ENCODE measurements around the gene SELENON. TPM values are rescaled to one million over a fixed set of nuclear protein-coding genes. Genes with fewer than 3 reads are reported as not detected.
A peak's percentile ranks its signal among the peaks of the same experiment; 100 is the strongest.

Gene SELENON
- polyA plus RNA-seq, 2 of the 4 experiments (the other 2 are of a cell fraction) = 16.6 to 41.1 TPM

- FAIRE-seq = no peak
- Histone ChIP-seq H3K4me2 (no peak overlapping the region), H3K27ac (no peak overlapping the region), H3K4me1 (peaks cover 36% of the 10 kb centered on the region), H3K9me3 (no peaks in the 10 kb centered on the region), H3K4me3 (no peak overlapping the region)
- ChIA-PET POLR2A (no interaction called here), CTCF (interaction anchor here (1.3 kb wide), 1 partner anchor 11 kb away, joined by 4 read pairs; the partner anchor contains the start of gene PAQR7)
- ATAC-seq = no peak
- WGBS (ENCODE audit: missing lambda C conversion rate) = 93% methylated on average over 3 of the region's 3 CpGs
- TF ChIP-seq HDAC2 (IDR thresholded peaks at IDR 0.05) = no peak
- TF ChIP-seq ESRRA (IDR thresholded peaks at IDR 0.05; ENCODE audit: borderline replicate concordance, low read length) = no peak
- no peak for TF ChIP-seq ELK1 (IDR thresholded peaks at IDR 0.05; ENCODE audit: low read depth, low read length)
- no peak for TF ChIP-seq EP300 (IDR thresholded peaks at IDR 0.05)
- TF ChIP-seq SMC3 (IDR thresholded peaks at IDR 0.05) = no peak
- no peak for TF ChIP-seq HOXB13 (CRISPR knock-in tag; IDR thresholded peaks at IDR 0.05; ENCODE audit: low read depth)
- TF ChIP-seq CHD4 (IDR thresholded peaks at IDR 0.05; ENCODE audit: borderline replicate concordance) = no peak
- TF ChIP-seq JUN (IDR thresholded peaks at IDR 0.05) = no peak
- no peak for TF ChIP-seq JUNB (IDR thresholded peaks at IDR 0.05)
- no peak for TF ChIP-seq FOSB (CRISPR knock-in tag; IDR thresholded peaks at IDR 0.05)
- TF ChIP-seq POLR2AphosphoS2 (conservative IDR thresholded peaks at IDR 0.05; ENCODE audit: low read length) = no peak
- DNase-seq (ENCODE audit: low read depth in 1 of 2, low spot score in 1 of 2) = no peak
Observed at GRCh38 chr1:25864434-25864833, 64.4 kb downstream of the SELENON start.

GRCh38 chr1:25866288-25866687 is 66.3 kb downstream of the SELENON start:
- FAIRE-seq = no peak
- ChIA-PET POLR2A (no interaction called here), CTCF (no interaction called here)
- no peak for ATAC-seq
- TF ChIP-seq, protein P1, sequence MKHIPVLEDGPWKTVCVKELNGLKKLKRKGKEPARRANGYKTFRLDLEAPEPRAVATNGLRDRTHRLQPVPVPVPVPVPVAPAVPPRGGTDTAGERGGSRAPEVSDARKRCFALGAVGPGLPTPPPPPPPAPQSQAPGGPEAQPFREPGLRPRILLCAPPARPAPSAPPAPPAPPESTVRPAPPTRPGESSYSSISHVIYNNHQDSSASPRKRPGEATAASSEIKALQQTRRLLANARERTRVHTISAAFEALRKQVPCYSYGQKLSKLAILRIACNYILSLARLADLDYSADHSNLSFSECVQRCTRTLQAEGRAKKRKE (CRISPR knock-in tag; IDR thresholded peaks at IDR 0.05; ENCODE audit: low read depth) = no peak
- TF ChIP-seq FOSL2 (IDR thresholded peaks at IDR 0.05) (no peak), FOSL2 (CRISPR knock-in tag; IDR thresholded peaks at IDR 0.05) (no peak), ZC3H11A (IDR thresholded peaks at IDR 0.05) (no peak), NFE2L2 (conservative IDR thresholded peaks at IDR 0.05; ENCODE audit: low read length) (no peak), POLR2A (IDR thresholded peaks at IDR 0.05; ENCODE audit: low read length) (no peak)
- WGBS (ENCODE audit: missing lambda C conversion rate) = 88% methylated on average over 1 of the region's 1 CpG
- H3K4me3 ChIP-seq = no peak overlapping the region
- no peak overlapping the region for H3K4me2 ChIP-seq
- no peaks in the 10 kb centered on the region for H3K9me3 ChIP-seq
- H3K27ac ChIP-seq = peak overlapping the region; percentile 36 to 56; a peak in 1 of 6 replicates
- no peak for DNase-seq (ENCODE audit: low read depth in 1 of 2, low spot score in 1 of 2)
- peaks cover 36% of the 10 kb centered on the region for H3K4me1 ChIP-seq

GRCh38 chr1:25867210-25867991 is 67.4 kb downstream of the SELENON start:
- Histone ChIP-seq H3K27ac (peak overlapping the region; percentile 63 to 77), H3K4me3 (no peak overlapping the region), H3K4me2 (peak overlapping the region; percentile 75), H3K9me3 (no peaks in the 10 kb centered on the region), H3K4me1 (peaks cover 47% of the 10 kb centered on the region)
- TF ChIP-seq CBX2 (IDR thresholded peaks at IDR 0.05; ENCODE audit: borderline replicate concordance, low read depth) (no peak), JUN (IDR thresholded peaks at IDR 0.05) (no peak), CBX8 (IDR thresholded peaks at IDR 0.05) (no peak), EHMT2 (IDR thresholded peaks at IDR 0.05; ENCODE audit: low read depth) (no peak), FOSL2 (IDR thresholded peaks at IDR 0.05) (no peak), FOSL2 (CRISPR knock-in tag; IDR thresholded peaks at IDR 0.05) (no peak), TP53 (CRISPR knock-in tag; IDR thresholded peaks at IDR 0.05) (no peak), HEYL (CRISPR knock-in tag; IDR thresholded peaks at IDR 0.05) (no peak), POLR2A (IDR thresholded peaks at IDR 0.05; ENCODE audit: low read length) (no peak), HOXB13 (CRISPR knock-in tag; IDR thresholded peaks at IDR 0.05; ENCODE audit: low read depth) (no peak), CEBPB (IDR thresholded peaks at IDR 0.05) (no peak), MAX (IDR thresholded peaks at IDR 0.05) (no peak), MYC (IDR thresholded peaks at IDR 0.05; ENCODE audit: borderline replicate concordance, low read length) (no peak), ZNF302 (CRISPR knock-in tag; IDR thresholded peaks at IDR 0.05) (no peak), MAFK (IDR thresholded peaks at IDR 0.05; ENCODE audit: partially characterized antibody) (no peak)
- TF ChIP-seq, protein P2, sequence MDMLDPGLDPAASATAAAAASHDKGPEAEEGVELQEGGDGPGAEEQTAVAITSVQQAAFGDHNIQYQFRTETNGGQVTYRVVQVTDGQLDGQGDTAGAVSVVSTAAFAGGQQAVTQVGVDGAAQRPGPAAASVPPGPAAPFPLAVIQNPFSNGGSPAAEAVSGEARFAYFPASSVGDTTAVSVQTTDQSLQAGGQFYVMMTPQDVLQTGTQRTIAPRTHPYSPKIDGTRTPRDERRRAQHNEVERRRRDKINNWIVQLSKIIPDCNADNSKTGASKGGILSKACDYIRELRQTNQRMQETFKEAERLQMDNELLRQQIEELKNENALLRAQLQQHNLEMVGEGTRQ (IDR thresholded peaks at IDR 0.05) = no peak
- ChIA-PET CTCF (interaction anchor here (0.6 to 1.5 kb wide), 3 partner anchors 25 to 90 kb away, joined by 3 to 6 read pairs (median 4); no protein-coding TSS in a partner anchor), POLR2A (no interaction called here)
- FAIRE-seq (no peak), ATAC-seq (peak; percentile 33 to 54; a peak in 3 of 6 replicates), DNase-seq (ENCODE audit: low read depth in 1 of 2, low spot score in 1 of 2) (peak in 1 of 2 experiments; percentile 37)
- 41% methylated on average over 8 of the region's 9 CpGs for WGBS (ENCODE audit: missing lambda C conversion rate)
